HG02840 (cell line): Measurements from ENCODE around the gene GPR137.

Source experiments
- ATAC-seq: cut with Tn5 transposase; IDR thresholded peaks from one replicate; pipeline ENCODE4 v1.9.1; 2021; ENCODE audit warnings: mild to moderate bottlenecking, moderate library complexity, moderate number of reproducible peaks; ENCODE audit not compliant: unreplicated experiment, low FRiP score

GPR137 gene

GRCh38 chr11:64249038-64249437, 36.6 kb upstream of the GPR137 start:
- no peak for ATAC-seq

GRCh38 chr11:64249563-64250414, 35.9 kb upstream of the GPR137 start:
- ATAC-seq, result no peak

GRCh38 chr11:64250415-64251015, 35.1 kb upstream of the GPR137 start:
- no peak for ATAC-seq

GRCh38 chr11:64251016-64251752, 34.5 kb upstream of the GPR137 start, which contains the start of gene PLCB3:
TSS of gene PLCB3 (plus strand) at chr11:64251530. CDS start at chr11:64251650, 120 bp downstream.
- ATAC-seq, result no peak

GRCh38 chr11:64251753-64252002, 34.0 kb upstream of the GPR137 start:
- no peak for ATAC-seq

- ATAC-seq, result no peak
Observed at GRCh38 chr11:64252003-64252872, 33.4 kb upstream of the GPR137 start.

- ATAC-seq, result no peak
Observed at GRCh38 chr11:64253043-64253442, 32.6 kb upstream of the GPR137 start.

GRCh38 chr11:64253481-64253880, 32.2 kb upstream of the GPR137 start:
- ATAC-seq, result no peak

GRCh38 chr11:64254326-64254725, 31.3 kb upstream of the GPR137 start:
- ATAC-seq, result no peak

- ATAC-seq, result no peak
Observed at GRCh38 chr11:64255135-64256128, 30.2 kb upstream of the GPR137 start.

GRCh38 chr11:64256300-64256699, 29.3 kb upstream of the GPR137 start:
- ATAC-seq, result no peak

- no peak for ATAC-seq
Observed at GRCh38 chr11:64258356-64258755, 27.3 kb upstream of the GPR137 start.

- ATAC-seq, result no peak
Observed at GRCh38 chr11:64258946-64259532, 26.6 kb upstream of the GPR137 start.

- no peak for ATAC-seq
Observed at GRCh38 chr11:64259533-64260067, 26.0 kb upstream of the GPR137 start.

- no peak for ATAC-seq
Observed at GRCh38 chr11:64260147-64260708, 25.4 kb upstream of the GPR137 start.

- no peak for ATAC-seq
Observed at GRCh38 chr11:64261556-64262080, 24.0 kb upstream of the GPR137 start.

GRCh38 chr11:64262271-64263002, 23.2 kb upstream of the GPR137 start:
- ATAC-seq, result no peak
